Kidney (tissue), 14 donors: ENCODE data around the gene CHAC1. TPM values are rescaled to one million over a fixed set of nuclear protein-coding genes. Genes with fewer than 3 reads are reported as not detected.

Experiments used
- DNase-seq, 5 donors: peaks; one replicate each; pipeline ENCODE4 v3.0.0-alpha.2; 2013 to 2020
- FAIRE-seq: peaks from 2 replicates; lab custom pipeline; 2012; peaks lifted over from hg19 to GRCh38; lab: Jason Lieb, UNC
- H3K27ac ChIP-seq, 2 donors: one replicate each; pipeline ENCODE4 v1.7.0; 2013; ENCODE audit warnings: low read depth in 2 of 2, low read length in 2 of 2, inconsistent platforms in 1 of 2
- H3K27me3 ChIP-seq: one replicate; pipeline ENCODE4 v1.7.1; 2013; ENCODE audit warnings: low read length, inconsistent platforms; ENCODE audit not compliant: control insufficient read depth, insufficient read depth
- H3K36me3 ChIP-seq, 3 donors: one replicate each; pipeline versions ENCODE4 v1.7.0 to v1.7.1; 2013; ENCODE audit warnings: low read length in 3 of 3, control low read depth in 1 of 3, inconsistent platforms in 1 of 3; ENCODE audit not compliant: insufficient read depth in 3 of 3, control insufficient read depth in 2 of 3
- H3K4me1 ChIP-seq, 3 donors: one replicate each; pipeline versions ENCODE4 v1.7.0 to v1.7.1; 2013; ENCODE audit warnings: low read length in 3 of 3, inconsistent platforms in 1 of 3, low read depth in 1 of 3; ENCODE audit not compliant: control insufficient read depth in 2 of 3, insufficient read depth in 2 of 3
- H3K4me3 ChIP-seq, 3 donors: one replicate each; pipeline versions ENCODE4 v1.7.0 to v1.8.1; 2013; ENCODE audit warnings: low read length in 3 of 3, control low read depth in 1 of 3, inconsistent platforms in 1 of 3
- H3K9ac ChIP-seq, 3 donors: one replicate each; pipeline versions ENCODE4 v1.7.0 to v1.7.1; 2013; ENCODE audit warnings: low read length in 3 of 3, control low read depth in 1 of 3, inconsistent platforms in 1 of 3
- H3K9me3 ChIP-seq, 3 donors: one replicate each; pipeline versions ENCODE4 v1.7.0 to v1.7.1; 2013; ENCODE audit warnings: low read length in 3 of 3, control low read depth in 1 of 3, inconsistent platforms in 1 of 3; ENCODE audit not compliant: control insufficient read depth in 2 of 3, insufficient read depth in 1 of 3
- CTCF ChIP-seq: IDR thresholded peaks from 3 replicates; pipeline ENCODE4 v1.5.1; 2012; ENCODE audit warnings: mild to moderate bottlenecking, moderate library complexity, borderline replicate concordance; ENCODE audit not compliant: insufficient read depth; ENCODE audit errors: extremely low read depth
- intact Hi-C: fragments of 100-400 bp; cut with DNase I; formaldehyde crosslinking; loops from one replicate; pipeline ENCODE4 v1.11.1; 2022
- polyA plus RNA-seq: library from polyadenylated mRNA; stranded (reverse); fragments of 350-450 nt; fragmentation: Illumina TruSeq; extraction: RNeasy Lipid Tissue Mini Kit (QIAGEN cat#74804); gene quantifications from one replicate; pipeline ENCODE4 v1.2.3, GENCODE V29; 2014; ENCODE audit warnings: low read depth, low replicate concordance; ENCODE audit not compliant: insufficient read depth
- total RNA-seq: library from RNA; stranded (reverse); fragmentation: NEBNext Ultra II Directional; extraction: Animal tissue kit (Norgen Biotek cat#: 25700); gene quantifications from one replicate; pipeline ENCODE4 v1.2.1, GENCODE V29; 2021
- donor health status: control.
- donor health status: control.
- donor health status: control.
- donor health status: control.
- donor health status: control.
- donor health status: DM: yes; HTN: yes; CAD: no.
- donor health status: Normal renal cell carcinoma (clear cell type).

Gene CHAC1
- total and polyA plus RNA-seq, 2 donors from 2014 or later, result 4.7 to 21.1 TPM

GRCh38 chr15:40925863-40926658 lies 27.2 kb upstream of the CHAC1 start:
- H3K27me3 ChIP-seq, result peaks cover 15% of the 10 kb centered on the region
- H3K27ac ChIP-seq, result no peak overlapping the region
- H3K36me3 ChIP-seq, result no peaks in the 10 kb centered on the region
- DNase-seq (peak in 3 of 5 donors; percentile 53 to 75 (median 64)), FAIRE-seq (no peak)
- intact Hi-C loops, result no loop called here
- no peak overlapping the region for H3K4me3 ChIP-seq
- no peak overlapping the region for H3K9ac ChIP-seq
- TF ChIP-seq CTCF, result no peak
- no peaks in the 10 kb centered on the region for H3K9me3 ChIP-seq
- peaks cover 2 to 34% (median 4%) of the 10 kb centered on the region in 3 donors for H3K4me1 ChIP-seq

- H3K9ac ChIP-seq, result no peak overlapping the region
- intact Hi-C loops, result no loop called here
- peaks cover 15% of the 10 kb centered on the region for H3K27me3 ChIP-seq
- H3K4me3 ChIP-seq, result no peak overlapping the region
- no peak overlapping the region for H3K27ac ChIP-seq
- H3K36me3 ChIP-seq, result no peaks in the 10 kb centered on the region
- no peak for TF ChIP-seq CTCF
- no peaks in the 10 kb centered on the region for H3K9me3 ChIP-seq
- DNase-seq (peak in 1 of 5 donors; percentile 56), FAIRE-seq (no peak)
- peaks cover 2 to 39% (median 4%) of the 10 kb centered on the region in 3 donors for H3K4me1 ChIP-seq
Measured at GRCh38 chr15:40926659-40927494, 26.4 kb upstream of the CHAC1 start.

GRCh38 chr15:40927495-40927872 lies 25.8 kb upstream of the CHAC1 start:
- peaks cover 0 to 39% (median 4%) of the 10 kb centered on the region in 3 donors for H3K4me1 ChIP-seq
- DNase-seq (peak in 2 of 5 donors; percentile 63 to 79), FAIRE-seq (no peak)
- peaks cover 15% of the 10 kb centered on the region for H3K27me3 ChIP-seq
- H3K4me3 ChIP-seq, result no peak overlapping the region
- H3K9me3 ChIP-seq, result no peaks in the 10 kb centered on the region
- H3K36me3 ChIP-seq, result no peaks in the 10 kb centered on the region
- no peak overlapping the region for H3K27ac ChIP-seq
- intact Hi-C loops, result no loop called here
- H3K9ac ChIP-seq, result no peak overlapping the region
- no peak for TF ChIP-seq CTCF
